AG04450 (cell line): ENCODE results near the gene CNIH3. TPM values are rescaled to one million over a fixed set of nuclear protein-coding genes. Genes with fewer than 3 reads are reported as not detected.

Experiments
- CTCF ChIA-PET: fragments of 300-600, 350-600 bp; formaldehyde crosslinking; extraction: SDS; loops from one replicate; lab custom pipeline; 2022; ENCODE audit warnings: antibody characterized with exemption, inconsistent platforms; lab: Charles Lee
- POLR2A ChIA-PET: fragments of 350-600 bp; formaldehyde crosslinking; extraction: SDS; loops from one replicate; lab custom pipeline; 2021; ENCODE audit warnings: antibody characterized with exemption, inconsistent platforms; lab: Yijun Ruan, JAX
- DNase-seq: peaks from one replicate; pipeline ENCODE4 v3.0.0-alpha.2; 2011; ENCODE audit warnings: low read depth, low spot score
- H3K27ac ChIP-seq: one replicate; pipeline ENCODE4 v1.5.1; 2012; ENCODE audit warnings: low read depth, low read length, control low read depth
- H3K27me3 ChIP-seq: one replicate; pipeline ENCODE4 v1.6.0; 2012; ENCODE audit warnings: low read length; ENCODE audit not compliant: control insufficient read depth, insufficient read depth
- H3K4me3 ChIP-seq: 2 replicates; pipeline ENCODE4 v1.5.1; 2011; ENCODE audit warnings: mild to moderate bottlenecking, low read depth, low read length, control low read depth
- H3K9me3 ChIP-seq: 2 replicates; pipeline ENCODE4 v1.5.1; 2012; ENCODE audit warnings: low read length; ENCODE audit not compliant: control insufficient read depth, insufficient read depth
- polyA plus RNA-seq: library from polyadenylated mRNA; depleted of rRNA; stranded (reverse); fragments of >200 nt; gene quantifications from 2 replicates; pipeline ENCODE4 v1.2.3, GENCODE V29; 2011
- TF ChIP-seq, protein P1 (sequence below): IDR thresholded peaks from 2 replicates; pipeline ENCODE4 v1.5.1; 2011; ENCODE audit warnings: low read depth, low read length, control low read depth, inconsistent platforms

The CNIH3 gene
- polyA plus RNA-seq, 1 experiment, result 6.5 TPM

DNA sequence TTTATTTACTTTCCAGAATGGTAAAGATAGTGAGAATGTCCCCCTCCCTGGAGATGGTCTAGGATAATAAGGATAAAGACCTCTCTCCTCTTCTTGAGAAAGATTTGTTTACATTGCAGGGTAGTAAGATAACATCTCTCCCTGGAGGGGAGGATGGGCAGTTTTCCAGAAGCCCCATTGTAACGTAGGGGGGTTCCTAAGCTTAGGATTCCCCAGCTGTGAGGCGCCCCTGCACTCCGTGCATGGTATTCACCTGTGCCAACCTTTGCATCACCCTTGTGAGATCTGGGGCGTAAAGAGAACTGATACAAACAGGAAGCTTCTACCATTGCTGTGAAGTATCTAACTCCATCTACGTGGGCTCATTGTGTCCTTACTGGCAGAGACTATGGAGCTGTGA, 164.6 kb downstream of the CNIH3 start:
- Histone ChIP-seq H3K9me3 (no peaks in the 10 kb centered on the region), H3K4me3 (no peak overlapping the region), H3K27me3 (no peaks in the 10 kb centered on the region), H3K27ac (no peak overlapping the region)
- TF ChIP-seq, protein P1, sequence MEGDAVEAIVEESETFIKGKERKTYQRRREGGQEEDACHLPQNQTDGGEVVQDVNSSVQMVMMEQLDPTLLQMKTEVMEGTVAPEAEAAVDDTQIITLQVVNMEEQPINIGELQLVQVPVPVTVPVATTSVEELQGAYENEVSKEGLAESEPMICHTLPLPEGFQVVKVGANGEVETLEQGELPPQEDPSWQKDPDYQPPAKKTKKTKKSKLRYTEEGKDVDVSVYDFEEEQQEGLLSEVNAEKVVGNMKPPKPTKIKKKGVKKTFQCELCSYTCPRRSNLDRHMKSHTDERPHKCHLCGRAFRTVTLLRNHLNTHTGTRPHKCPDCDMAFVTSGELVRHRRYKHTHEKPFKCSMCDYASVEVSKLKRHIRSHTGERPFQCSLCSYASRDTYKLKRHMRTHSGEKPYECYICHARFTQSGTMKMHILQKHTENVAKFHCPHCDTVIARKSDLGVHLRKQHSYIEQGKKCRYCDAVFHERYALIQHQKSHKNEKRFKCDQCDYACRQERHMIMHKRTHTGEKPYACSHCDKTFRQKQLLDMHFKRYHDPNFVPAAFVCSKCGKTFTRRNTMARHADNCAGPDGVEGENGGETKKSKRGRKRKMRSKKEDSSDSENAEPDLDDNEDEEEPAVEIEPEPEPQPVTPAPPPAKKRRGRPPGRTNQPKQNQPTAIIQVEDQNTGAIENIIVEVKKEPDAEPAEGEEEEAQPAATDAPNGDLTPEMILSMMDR, result no peak
- ChIA-PET POLR2A (no interaction called here), CTCF (interaction anchor here (1.4 kb wide), 1 partner anchor 136 kb away, joined by 4 read pairs; no protein-coding TSS in a partner anchor)
- no peak for DNase-seq

DNA sequence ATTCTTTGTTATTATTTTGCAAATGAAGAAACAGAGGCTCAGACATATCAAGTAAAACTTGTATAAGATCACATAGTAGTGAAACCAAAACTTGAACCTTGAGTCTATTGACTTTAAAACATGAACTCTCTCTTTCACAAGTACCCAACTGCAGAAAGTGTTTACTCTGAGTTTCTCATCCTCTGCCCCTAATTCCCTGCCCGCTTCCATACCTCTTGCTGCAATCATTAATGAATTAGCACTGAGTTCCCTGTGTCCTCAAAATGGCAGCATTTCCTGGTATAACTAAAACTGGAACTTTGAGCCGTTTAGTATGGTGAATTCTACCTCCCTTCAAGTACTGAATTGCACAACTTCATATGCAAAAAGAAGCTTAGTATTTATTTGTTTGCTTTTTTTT, 165.7 kb downstream of the CNIH3 start:
- TF ChIP-seq, protein P1, result no peak
- Histone ChIP-seq H3K4me3 (no peak overlapping the region), H3K9me3 (no peaks in the 10 kb centered on the region), H3K27me3 (no peaks in the 10 kb centered on the region), H3K27ac (no peak overlapping the region)
- CTCF ChIA-PET, result no interaction called here
- POLR2A ChIA-PET, result no interaction called here
- no peak for DNase-seq

DNA sequence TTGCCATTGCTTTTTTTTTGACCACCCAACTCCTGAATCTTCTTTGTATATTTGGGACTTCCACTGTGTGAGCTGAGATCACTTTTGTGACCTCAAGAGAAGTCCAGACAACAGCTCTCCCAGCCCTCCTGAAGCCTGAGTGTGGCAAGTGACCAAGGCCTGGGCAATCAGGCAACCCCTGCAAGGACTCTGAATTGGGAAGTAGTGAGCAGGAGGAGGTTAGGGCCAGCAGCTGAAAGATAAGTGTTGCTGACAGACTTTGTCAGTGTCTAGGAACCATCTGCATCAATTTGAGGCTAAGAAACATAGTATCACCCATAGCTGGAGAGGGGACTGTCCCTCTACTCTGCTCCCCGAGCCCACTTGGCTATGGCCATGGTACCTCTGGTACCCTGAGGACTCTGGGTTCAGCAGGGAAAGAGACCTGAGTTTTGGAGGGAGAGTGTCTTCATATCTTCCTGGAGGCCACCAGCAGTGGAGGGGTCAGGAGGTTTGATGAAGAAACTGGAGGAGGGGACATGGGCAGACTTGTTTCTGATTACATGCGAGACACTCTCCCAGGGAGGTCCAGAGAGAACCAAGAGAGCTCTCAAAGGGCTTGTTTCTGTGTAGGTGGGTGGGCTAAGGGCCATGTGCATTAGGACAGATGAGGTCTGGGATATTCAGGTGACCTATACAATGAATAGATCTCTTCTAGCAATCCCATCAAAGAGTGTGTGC, 166.3 kb downstream of the CNIH3 start:
- no peaks in the 10 kb centered on the region for H3K27me3 ChIP-seq
- H3K27ac ChIP-seq, result no peak overlapping the region
- no peak overlapping the region for H3K4me3 ChIP-seq
- TF ChIP-seq, protein P1, result no peak
- DNase-seq, result no peak
- POLR2A ChIA-PET, result no interaction called here
- no peaks in the 10 kb centered on the region for H3K9me3 ChIP-seq
- CTCF ChIA-PET, result interaction anchor here (0.6 kb wide), 1 partner anchor 34 kb away, joined by 9 read pairs; no protein-coding TSS in a partner anchor

- Histone ChIP-seq H3K9me3 (no peaks in the 10 kb centered on the region), H3K4me3 (no peak overlapping the region), H3K27ac (no peak overlapping the region), H3K27me3 (no peaks in the 10 kb centered on the region)
- DNase-seq, result no peak
- TF ChIP-seq, protein P1, result no peak
- ChIA-PET POLR2A (no interaction called here), CTCF (interaction anchor here (0.6 kb wide), 1 partner anchor 35 kb away, joined by 9 read pairs; no protein-coding TSS in a partner anchor)
Measured at GRCh38 chr1:224783006-224783651, 167.0 kb downstream of the CNIH3 start.

DNA sequence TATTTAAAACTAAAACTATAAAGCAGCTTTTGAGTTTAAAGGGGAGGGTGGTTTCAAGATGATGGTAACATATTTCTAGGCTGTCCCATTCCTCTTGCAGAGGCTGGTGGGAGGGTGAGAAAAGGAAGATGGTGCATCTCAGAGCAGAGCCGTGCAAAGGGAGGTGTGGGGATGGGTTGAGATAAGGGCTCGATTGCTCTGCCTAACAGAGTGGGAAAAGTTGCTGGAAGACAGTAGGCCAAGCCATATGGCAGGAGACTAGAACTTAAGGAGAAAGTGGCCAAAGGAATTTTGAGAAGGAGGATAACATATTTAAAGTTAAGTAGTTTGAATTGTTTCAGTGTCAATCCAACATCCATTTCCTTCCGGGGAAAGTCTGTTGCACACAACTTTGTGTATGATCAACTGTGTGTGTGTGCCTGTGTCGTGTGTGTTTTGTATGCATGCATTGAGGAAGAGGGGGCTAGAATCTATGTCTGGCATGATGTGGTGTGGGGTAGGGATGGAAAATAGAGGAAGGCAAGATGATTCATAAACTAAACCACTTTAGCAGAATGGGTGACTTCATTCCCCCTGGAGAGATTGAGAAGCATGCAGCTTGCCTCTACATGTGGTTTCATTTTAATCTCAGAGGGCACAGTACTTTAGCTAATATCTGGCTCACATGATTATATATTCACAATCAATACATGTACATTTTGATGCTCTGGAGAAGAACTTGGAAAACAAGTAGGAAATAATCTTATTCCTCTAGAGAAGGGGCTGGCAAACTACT, 168.3 kb downstream of the CNIH3 start:
- Histone ChIP-seq H3K27ac (no peak overlapping the region), H3K27me3 (no peaks in the 10 kb centered on the region), H3K9me3 (no peaks in the 10 kb centered on the region), H3K4me3 (no peak overlapping the region)
- TF ChIP-seq, protein P1, result no peak
- peak; percentile 16 for DNase-seq
- ChIA-PET CTCF (no interaction called here), POLR2A (no interaction called here)
